Umbilical cord (tissue), 2 donors: ENCODE data around the gene GALNT9. TPM values are rescaled to one million over a fixed set of nuclear protein-coding genes. Genes with fewer than 3 reads are reported as not detected.

Experiments
- DNase-seq: peaks from one replicate; pipeline ENCODE4 v3.0.0-alpha.2; 2015; ENCODE audit warnings: low spot score
- total RNA-seq: library from RNA; depleted of rRNA; stranded (reverse); fragments of >200 nt; gene quantifications from one replicate; pipeline ENCODE4 v1.2.3, GENCODE V29; 2014; ENCODE audit warnings: low replicate concordance; ENCODE audit not compliant: insufficient read depth

Gene GALNT9
- total RNA-seq, 1 donor from 2014 or later, result 1.9 TPM

- DNase-seq, result no peak
Observed at GRCh38 chr12:132161796-132162507, 167.4 kb downstream of the GALNT9 start.

GRCh38 chr12:132161036-132161781, 168.2 kb downstream of the GALNT9 start:
- DNase-seq, result no peak

GRCh38 chr12:132160601-132161035, 168.8 kb downstream of the GALNT9 start:
- no peak for DNase-seq

- no peak for DNase-seq
Observed at GRCh38 chr12:132160016-132160415, 169.4 kb downstream of the GALNT9 start.

GRCh38 chr12:132159555-132160003, 169.8 kb downstream of the GALNT9 start:
- DNase-seq, result no peak

GRCh38 chr12:132158677-132159554, 170.5 kb downstream of the GALNT9 start:
- DNase-seq, result no peak

- DNase-seq, result no peak
Observed at GRCh38 chr12:132157733-132158409, 171.5 kb downstream of the GALNT9 start.

- DNase-seq, result no peak
Observed at GRCh38 chr12:132156573-132157325, 172.6 kb downstream of the GALNT9 start.

GRCh38 chr12:132155771-132156572, 173.4 kb downstream of the GALNT9 start:
- DNase-seq, result no peak

GRCh38 chr12:132154941-132155770, 174.2 kb downstream of the GALNT9 start:
- DNase-seq, result no peak

GRCh38 chr12:132154341-132154761, 175.0 kb downstream of the GALNT9 start:
- DNase-seq, result no peak

- peak; percentile 88 for DNase-seq
Observed at GRCh38 chr12:132153501-132154340, 175.7 kb downstream of the GALNT9 start.

GRCh38 chr12:132152953-132153352, 176.4 kb downstream of the GALNT9 start:
- no peak for DNase-seq

GRCh38 chr12:132152411-132152821, 177.0 kb downstream of the GALNT9 start:
- DNase-seq, result no peak

GRCh38 chr12:132151766-132152410, 177.5 kb downstream of the GALNT9 start:
- no peak for DNase-seq

GRCh38 chr12:132151145-132151765, 178.1 kb downstream of the GALNT9 start:
- DNase-seq, result no peak

- no peak for DNase-seq
Observed at GRCh38 chr12:132150780-132151144, 178.6 kb downstream of the GALNT9 start.
